ENCODE data around the gene PLEKHA4. TPM values are rescaled to one million over a fixed set of nuclear protein-coding genes. Genes with fewer than 3 reads are reported as not detected.
A peak's percentile ranks its signal among the peaks of the same experiment; 100 is the strongest.

The PLEKHA4 gene
- total and polyA plus RNA-seq, 9 of the 15 experiments (the other 6 are each of a cell fraction or from before 2014, with no cell fraction given), result 0.07 to 30.8 (median 11.4) TPM

- TF ChIP-seq ZNF609 (CRISPR knock-in tag; IDR thresholded peaks at IDR 0.05; ENCODE audit: borderline replicate concordance) (no peak), MAX (CRISPR knock-in tag; IDR thresholded peaks at IDR 0.05) (peak; percentile 90), ZNF311 (CRISPR knock-in tag; IDR thresholded peaks at IDR 0.05) (peak; percentile 84; the same call in 1 of the 2 replicates), SLC30A9 (CRISPR knock-in tag; IDR thresholded peaks at IDR 0.05) (no peak), PRPF4 (IDR thresholded peaks at IDR 0.05; ENCODE audit: insufficient read depth, low read depth, low read length, poor library complexity, severe bottlenecking) (no peak), ELK3 (CRISPR knock-in tag; IDR thresholded peaks at IDR 0.05) (no peak), IRF2 (CRISPR knock-in tag; IDR thresholded peaks at IDR 0.05) (no peak), ZFP91 (CRISPR knock-in tag; IDR thresholded peaks at IDR 0.05) (no peak), ARNT (IDR thresholded peaks at IDR 0.05) (peak; percentile 85 to 94), MXI1 (IDR thresholded peaks at IDR 0.05; ENCODE audit: low read depth, low read length) (peak; percentile 81; the same call in 1 of the 2 replicates), ZNF384 (IDR thresholded peaks at IDR 0.05; ENCODE audit: low read depth, low read length) (peak; percentile 37; the same call in 1 of the 2 replicates), ATF2 (CRISPR knock-in tag; IDR thresholded peaks at IDR 0.05) (no peak), TEAD2 (tag; IDR thresholded peaks at IDR 0.05) (no peak), ZNF197 (CRISPR knock-in tag; IDR thresholded peaks at IDR 0.05; ENCODE audit: low read depth) (peak; percentile 78), TCFL5 (CRISPR knock-in tag; conservative IDR thresholded peaks at IDR 0.05) (no peak), HDGF (IDR thresholded peaks at IDR 0.05) (0 out of 2 replicates have a peak, but pooled peaks have one; percentile 3)
Measured at GRCh38 chr19:48873476-48874302, 5.3 kb upstream of the PLEKHA4 start (continued).
